KBM-7 (cell line): ENCODE measurements around the gene WDR77.
A peak's percentile ranks its signal among the peaks of the same experiment; 100 is the strongest.

ENCODE experiments used
- DNase-seq: peaks from one replicate; pipeline ENCODE4 v3.0.0-alpha.2; 2015
- in situ Hi-C: fragments of 300-500 bp; cut with MboI; formaldehyde crosslinking; loops from 2 replicates; pipeline ENCODE4 v1.14.3; 2020; ENCODE audit warnings: low sequenced_read_pairs, low pct_unique_long_range_greater_than_20kb, mixed read lengths

The WDR77 gene

GRCh38 chr1:111446546-111446945, 2.5 kb downstream of the WDR77 start:
- in situ Hi-C loops = no loop called here
- DNase-seq = no peak

DNA sequence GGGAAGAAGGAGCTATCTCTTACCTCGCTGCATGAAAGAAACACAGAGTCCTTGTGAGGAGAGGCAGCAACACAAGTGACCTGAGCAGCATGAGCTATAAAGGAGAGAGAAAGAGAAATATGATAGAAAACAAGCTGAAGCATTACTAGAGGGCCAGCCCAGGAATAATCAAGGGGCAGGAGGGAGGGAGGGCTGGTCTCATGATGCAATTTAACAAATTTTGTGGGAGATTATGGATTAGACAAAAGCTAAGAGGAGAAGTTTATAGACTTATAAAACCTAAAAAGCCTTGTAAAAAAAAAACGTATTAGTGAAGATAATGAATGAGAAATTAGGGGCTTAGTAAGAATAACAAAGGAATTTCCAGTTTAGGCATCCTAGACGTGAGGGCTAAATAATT, 5.0 kb downstream of the WDR77 start:
- in situ Hi-C loops = no loop called here

GRCh38 chr1:111442457-111442856, 6.6 kb downstream of the WDR77 start:
- in situ Hi-C loops = no loop called here
- DNase-seq = no peak

More for the DNA sequence above, 5.0 kb downstream of the WDR77 start:
- no peak for DNase-seq

GRCh38 chr1:111441573-111442192, 7.4 kb downstream of the WDR77 start:
- DNase-seq = peak; percentile 74
- in situ Hi-C loops = no loop called here

- in situ Hi-C loops = no loop called here
- DNase-seq = no peak
Measured at GRCh38 chr1:111439461-111440351, 9.3 kb downstream of the WDR77 start.

- DNase-seq = no peak
- in situ Hi-C loops = no loop called here
Measured at GRCh38 chr1:111436726-111437125, 12.3 kb downstream of the WDR77 start.

GRCh38 chr1:111424281-111424680, 24.8 kb downstream of the WDR77 start:
- in situ Hi-C loops = no loop called here

DNA sequence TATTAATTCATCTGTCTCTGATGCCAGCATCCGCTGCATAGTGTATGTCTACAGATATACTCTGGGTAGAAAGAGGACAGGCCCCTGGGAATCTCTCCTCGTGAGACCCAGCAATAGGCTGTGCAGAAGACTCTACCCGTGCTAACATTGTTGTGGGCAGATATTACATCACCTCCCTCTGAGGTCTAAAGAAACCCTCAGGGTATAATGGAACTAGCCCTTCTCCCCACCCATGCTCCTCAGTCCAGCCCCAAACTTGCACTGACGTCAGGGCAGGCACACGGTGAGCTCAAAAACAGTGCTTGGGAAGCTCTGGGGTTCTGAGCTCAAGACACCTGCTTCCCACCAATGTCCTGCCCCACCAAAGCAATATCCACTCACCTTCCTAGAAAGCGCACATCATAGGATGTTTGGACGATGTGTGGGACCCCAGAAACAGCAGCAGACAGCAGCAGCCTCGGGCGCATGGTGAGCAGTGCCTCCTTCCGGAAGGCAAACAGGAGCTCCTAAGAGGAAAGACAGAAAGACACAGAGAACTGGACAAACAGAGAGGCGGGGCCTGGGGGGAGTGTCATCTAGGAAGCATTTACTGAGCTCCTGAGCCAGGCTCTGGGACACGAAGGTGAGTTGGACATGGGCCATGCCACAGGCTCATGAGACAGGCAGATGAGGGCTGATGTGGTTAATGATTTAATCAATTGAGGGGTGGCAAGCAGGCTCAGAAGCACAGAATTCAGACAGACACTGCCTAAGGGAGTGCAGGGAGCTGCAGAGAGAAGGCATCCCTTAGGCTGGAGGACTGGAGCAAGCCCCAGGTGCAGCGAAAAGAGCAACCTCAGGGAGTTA, 26.3 kb downstream of the WDR77 start:
- DNase-seq = no peak
- in situ Hi-C loops = no loop called here

More at GRCh38 chr1:111424281-111424680, 24.8 kb downstream of the WDR77 start:
- no peak for DNase-seq

DNA sequence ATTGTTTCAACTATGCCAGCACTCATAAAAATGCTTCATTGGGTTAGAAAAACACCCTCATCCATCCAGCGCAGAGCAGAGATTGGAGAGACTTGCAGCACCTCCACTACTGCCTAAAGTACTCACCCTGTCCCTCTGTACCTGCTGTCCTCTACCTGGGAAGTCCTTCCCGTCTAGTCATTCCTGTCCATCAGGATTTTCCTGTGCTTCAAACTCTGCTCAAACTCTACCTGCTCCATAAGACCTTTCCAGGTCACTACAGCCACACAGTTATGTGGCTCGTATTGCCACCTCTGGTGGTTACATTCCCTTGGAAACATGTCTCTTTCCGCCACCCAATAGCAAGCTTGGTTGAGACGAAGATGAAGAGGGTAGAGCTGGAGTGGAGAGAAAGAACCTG, 28.7 kb downstream of the WDR77 start:
- no peak for DNase-seq
- in situ Hi-C loops = no loop called here

GRCh38 chr1:111419037-111419436, 30.0 kb downstream of the WDR77 start:
- in situ Hi-C loops = no loop called here
- DNase-seq = no peak

GRCh38 chr1:111417755-111418154, 31.3 kb downstream of the WDR77 start:
- in situ Hi-C loops = no loop called here
- DNase-seq = no peak

GRCh38 chr1:111415461-111415860, 33.6 kb downstream of the WDR77 start:
- in situ Hi-C loops = no loop called here
- no peak for DNase-seq

DNA sequence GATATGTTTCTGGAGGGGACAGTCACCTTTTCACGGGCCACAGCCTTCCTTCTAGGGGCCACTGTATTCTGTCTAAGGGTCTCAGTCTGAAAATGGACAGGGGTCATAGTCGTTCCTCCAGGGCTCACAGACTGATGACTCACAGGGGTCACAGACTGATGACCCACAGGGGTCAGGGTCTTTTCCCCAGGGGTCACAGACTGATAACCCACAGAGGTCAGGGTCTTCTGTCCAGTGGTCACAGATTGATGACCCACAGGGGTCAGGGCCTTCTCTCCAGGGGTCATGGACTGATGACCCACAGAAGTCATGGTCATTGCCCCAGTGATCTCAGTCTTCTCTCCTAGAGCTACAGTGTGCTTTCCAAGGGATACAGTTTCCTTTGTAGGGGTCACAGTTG, 34.3 kb downstream of the WDR77 start:
- DNase-seq = no peak
- in situ Hi-C loops = no loop called here

DNA sequence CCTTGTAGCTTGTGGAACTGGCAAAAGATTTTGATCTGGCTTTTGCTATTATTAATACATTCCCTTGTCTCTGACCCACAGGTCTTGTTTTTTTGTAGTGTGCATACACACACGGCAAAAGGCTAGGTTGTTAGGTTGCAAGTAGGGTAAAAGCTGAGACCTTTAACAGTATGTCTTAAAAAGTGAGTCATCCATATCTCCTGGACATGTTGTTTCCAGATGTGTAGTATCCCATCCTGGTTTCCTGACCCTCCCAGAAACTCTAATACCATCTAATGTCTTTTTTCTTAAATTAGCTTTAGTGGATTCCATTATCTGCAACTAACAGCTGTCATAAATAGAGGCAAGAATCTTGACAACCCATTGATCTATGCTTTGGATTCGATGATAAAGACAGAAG, 36.2 kb downstream of the WDR77 start:
- in situ Hi-C loops = no loop called here
- DNase-seq = no peak

- no peak for DNase-seq
- in situ Hi-C loops = no loop called here
Measured at GRCh38 chr1:111407301-111407700, 41.8 kb downstream of the WDR77 start.

- in situ Hi-C loops = no loop called here
Measured at GRCh38 chr1:111406321-111406768, 42.7 kb downstream of the WDR77 start.

GRCh38 chr1:111404588-111404987, 44.5 kb downstream of the WDR77 start:
- in situ Hi-C loops = no loop called here
- no peak for DNase-seq

More at GRCh38 chr1:111406321-111406768, 42.7 kb downstream of the WDR77 start:
- DNase-seq = no peak

GRCh38 chr1:111402083-111402482, 47.0 kb downstream of the WDR77 start:
- in situ Hi-C loops = no loop called here
- no peak for DNase-seq

GRCh38 chr1:111399792-111400610, 49.1 kb downstream of the WDR77 start:
- in situ Hi-C loops = loop anchor here (10.0 kb wide), 1 partner anchor 175 kb away; the partner anchor contains the start of gene CHI3L2
- DNase-seq = peak; percentile 58
